Measurements from ENCODE around the gene MTO1. TPM values are rescaled to one million over a fixed set of nuclear protein-coding genes. Genes with fewer than 3 reads are reported as not detected.
"Not testable (repeated sequence)": the region's sequence is repeated elsewhere in the genome, so short reads cannot be mapped to it uniquely, and the experiment has no call there.

The MTO1 gene
- total RNA-seq, 2 experiments from 2014 or later = 47.9 to 48.0 TPM

GRCh38 chr6:73537677-73538076 lies 76.1 kb downstream of the MTO1 start:
- POLR2A ChIA-PET = interaction anchor here (2.5 kb wide), 1 partner anchor 17 kb away, joined by 7 read pairs; the partner anchor contains the start of gene EEF1A1
- Mint-ChIP-seq H3K36me3 (ENCODE audit: low read depth) (no peaks in the 10 kb centered on the region), H3K4me3 (no peak overlapping the region), H3K4me1 (ENCODE audit: low read depth) (no peaks in the 10 kb centered on the region), H3K27ac (no peak overlapping the region), H3K27me3 (no peaks in the 10 kb centered on the region), H3K9me3 (no peaks in the 10 kb centered on the region)
- CTCF ChIA-PET = interaction anchor here (0.8 kb wide), 1 partner anchor 11 kb away, joined by 3 read pairs; no protein-coding TSS in a partner anchor
- ATAC-seq (ENCODE audit: poor library complexity) (no peak), DNase-seq (no peak)
- H3K4me1 ChIP-seq (ENCODE audit: insufficient read depth, low read length) = no peaks in the 10 kb centered on the region
- no peak overlapping the region for H3K4me3 ChIP-seq (ENCODE audit: low read length)
- no peaks in the 10 kb centered on the region for H3K36me3 ChIP-seq (ENCODE audit: insufficient read depth, low read length)
- intact Hi-C loops (cut with DNase I, micrococcal nuclease) = no loop called here
- no peaks in the 10 kb centered on the region for H3K9me3 ChIP-seq (ENCODE audit: control insufficient read depth in 1 of 2, insufficient read depth in 1 of 2, low read length in 2 of 2)
- H3K27me3 ChIP-seq (ENCODE audit: control insufficient read depth in 1 of 2, insufficient read depth in 2 of 2, low read length in 2 of 2) = no peaks in the 10 kb centered on the region
- no peak for TF ChIP-seq CTCF (IDR thresholded peaks at IDR 0.05)
- no peak overlapping the region for H3K27ac ChIP-seq (ENCODE audit: low read depth in 1 of 2, low read length in 2 of 2)

- Histone ChIP-seq H3K9me3 (ENCODE audit: control insufficient read depth in 1 of 2, insufficient read depth in 1 of 2, low read length in 2 of 2) (no peaks in the 10 kb centered on the region), H3K4me1 (ENCODE audit: insufficient read depth, low read length) (no peaks in the 10 kb centered on the region), H3K27ac (ENCODE audit: low read depth in 1 of 2, low read length in 2 of 2) (no peak overlapping the region), H3K4me3 (ENCODE audit: low read length) (no peak overlapping the region), H3K27me3 (ENCODE audit: control insufficient read depth in 1 of 2, insufficient read depth in 2 of 2, low read length in 2 of 2) (no peaks in the 10 kb centered on the region), H3K36me3 (ENCODE audit: insufficient read depth, low read length) (no peaks in the 10 kb centered on the region)
- Mint-ChIP-seq H3K4me1 (ENCODE audit: low read depth) (no peaks in the 10 kb centered on the region), H3K36me3 (ENCODE audit: low read depth) (no peaks in the 10 kb centered on the region), H3K27me3 (no peaks in the 10 kb centered on the region), H3K27ac (no peak overlapping the region), H3K9me3 (no peaks in the 10 kb centered on the region), H3K4me3 (no peak overlapping the region)
- ATAC-seq (ENCODE audit: poor library complexity) = no peak
- no peak for DNase-seq
- ChIA-PET CTCF (interaction anchor here (0.8 kb wide), 1 partner anchor 12 kb away, joined by 3 read pairs; no protein-coding TSS in a partner anchor), POLR2A (interaction anchor here (2.5 kb wide), 1 partner anchor 17 kb away, joined by 7 read pairs; the partner anchor contains the start of gene EEF1A1)
- intact Hi-C loops (cut with DNase I, micrococcal nuclease) = no loop called here
- TF ChIP-seq CTCF (IDR thresholded peaks at IDR 0.05) = no peak
Measured at GRCh38 chr6:73538116-73538779, 76.7 kb downstream of the MTO1 start.

- H3K27me3 Mint-ChIP-seq; H3K9me3 ChIP-seq (ENCODE audit: control insufficient read depth in 1 of 2, insufficient read depth in 1 of 2, low read length in 2 of 2); H3K4me3 Mint-ChIP-seq; H3K36me3 ChIP-seq (ENCODE audit: insufficient read depth, low read length); H3K4me3 ChIP-seq (ENCODE audit: low read length); H3K4me1 Mint-ChIP-seq (ENCODE audit: low read depth); H3K27ac ChIP-seq (ENCODE audit: low read depth in 1 of 2, low read length in 2 of 2); ATAC-seq (ENCODE audit: poor library complexity); DNase-seq; H3K4me1 ChIP-seq (ENCODE audit: insufficient read depth, low read length); intact Hi-C loops (cut with DNase I, micrococcal nuclease); H3K27me3 ChIP-seq (ENCODE audit: control insufficient read depth in 1 of 2, insufficient read depth in 2 of 2, low read length in 2 of 2); H3K9me3 Mint-ChIP-seq; H3K36me3 Mint-ChIP-seq (ENCODE audit: low read depth); H3K27ac Mint-ChIP-seq; CTCF ChIA-PET: not testable (repeated sequence)
- POLR2A ChIA-PET = interaction anchor here (1.5 kb wide), 1 partner anchor 19 kb away, joined by 6 read pairs; no protein-coding TSS in a partner anchor
Measured at GRCh38 chr6:73542481-73542880, 80.9 kb downstream of the MTO1 start.
